ENCODE results near the gene CRYL1.

The CRYL1 gene

GRCh38 chr13:20394506-20394905 lies 131.2 kb downstream of the CRYL1 start:
- DNase-seq, result no peak

GRCh38 chr13:20394169-20394501 lies 131.5 kb downstream of the CRYL1 start:
- no peak for DNase-seq

- no peak for DNase-seq
Measured at GRCh38 chr13:20393273-20394168, 132.1 kb downstream of the CRYL1 start.

GRCh38 chr13:20392530-20392929 lies 133.1 kb downstream of the CRYL1 start:
- DNase-seq, result no peak

- DNase-seq, result no peak
Measured at GRCh38 chr13:20391597-20392452, 133.8 kb downstream of the CRYL1 start.

- no peak for DNase-seq
Measured at GRCh38 chr13:20390526-20391175, 135.0 kb downstream of the CRYL1 start.

GRCh38 chr13:20389696-20390525 lies 135.7 kb downstream of the CRYL1 start:
- no peak for DNase-seq

GRCh38 chr13:20388184-20388583 lies 137.5 kb downstream of the CRYL1 start:
- DNase-seq, result no peak

- no peak for DNase-seq
Measured at GRCh38 chr13:20387441-20387971, 138.2 kb downstream of the CRYL1 start.

GRCh38 chr13:20387006-20387405 lies 138.7 kb downstream of the CRYL1 start:
- DNase-seq, result no peak

GRCh38 chr13:20383058-20383457 lies 142.6 kb downstream of the CRYL1 start:
- no peak for DNase-seq

- no peak for DNase-seq
Measured at GRCh38 chr13:20381401-20381800, 144.3 kb downstream of the CRYL1 start.

GRCh38 chr13:20378721-20379120 lies 146.9 kb downstream of the CRYL1 start:
- DNase-seq, result no peak

GRCh38 chr13:20377720-20378119 lies 147.9 kb downstream of the CRYL1 start:
- DNase-seq, result no peak

GRCh38 chr13:20375871-20376270 lies 149.8 kb downstream of the CRYL1 start:
- no peak for DNase-seq

- no peak for DNase-seq
Measured at GRCh38 chr13:20373861-20374260, 151.8 kb downstream of the CRYL1 start.

- DNase-seq, result no peak
Measured at GRCh38 chr13:20371825-20372224, 153.8 kb downstream of the CRYL1 start.

- no peak for DNase-seq
Measured at GRCh38 chr13:20370815-20371421, 154.7 kb downstream of the CRYL1 start.

- peak; percentile 88 for DNase-seq
Measured at GRCh38 chr13:20369886-20370361, 155.7 kb downstream of the CRYL1 start.

- no peak for DNase-seq
Measured at GRCh38 chr13:20366056-20366455, 159.6 kb downstream of the CRYL1 start.

GRCh38 chr13:20363603-20364002 lies 162.1 kb downstream of the CRYL1 start:
- DNase-seq, result no peak

GRCh38 chr13:20363172-20363571 lies 162.5 kb downstream of the CRYL1 start:
- DNase-seq, result no peak

Data from NCI-H526 treated with DMSO at 0.1 percent for 48 hours (cell line).